IMR-90 (cell line): ENCODE measurements around the gene ARHGAP8. TPM values are rescaled to one million over a fixed set of nuclear protein-coding genes. Genes with fewer than 3 reads are reported as not detected.

Experiments used
- ATAC-seq: fragments of 200-7000 bp; cut with Tn5 transposase; 2 replicates; pipeline ENCODE4 v1.9.1; 2020; ENCODE audit warnings: low read depth, mild to moderate bottlenecking, moderate library complexity
- BruUV-seq: library from RNA; stranded (reverse); fragments of 400-500 nt; replicated peaks from 2 replicates; lab custom pipeline; 2021; lab: Mats Ljungman, UMichigan
- CTCF ChIA-PET: fragments of 300-600 bp; formaldehyde crosslinking; extraction: SDS; loops from one replicate; lab custom pipeline; 2021; ENCODE audit warnings: antibody characterized with exemption; lab: Yijun Ruan, JAX
- POLR2A ChIA-PET: fragments of 300-600 bp; sonication (Branson Sonifier 250); formaldehyde crosslinking; loops from one replicate; lab custom pipeline; 2022; ENCODE audit warnings: antibody characterized with exemption; ENCODE audit not compliant: unreplicated experiment; lab: Charles Lee
- DNase-seq: peaks from one replicate; pipeline ENCODE4 v3.0.0; 2013
- H2AFZ ChIP-seq: replicated peaks from 2 replicates; pipeline ENCODE3; 2013; ENCODE audit warnings: low read length, mild to moderate bottlenecking; ENCODE audit not compliant: poor library complexity
- H2AK5ac ChIP-seq: 2 replicates; pipeline ENCODE4 v1.6.1; 2013; ENCODE audit warnings: low read depth, low read length, inconsistent platforms
- H2AK9ac ChIP-seq: replicated peaks from 2 replicates; pipeline ENCODE3; 2013; ENCODE audit warnings: mild to moderate bottlenecking, low read depth, low read length, moderate library complexity; ENCODE audit not compliant: poor library complexity
- H2BK120ac ChIP-seq: 2 replicates; pipeline ENCODE4 v1.6.1; 2013; ENCODE audit warnings: low read depth, low read length, inconsistent platforms
- H2BK15ac ChIP-seq: 3 replicates; pipeline ENCODE4 v1.6.1; 2013; ENCODE audit warnings: low read depth, low read length, inconsistent platforms
- H2BK20ac ChIP-seq: 2 replicates; pipeline ENCODE4 v1.6.1; 2013; ENCODE audit warnings: low read depth, mild to moderate bottlenecking, inconsistent platforms, low read length, moderate library complexity
- H2BK5ac ChIP-seq: 2 replicates; pipeline ENCODE4 v1.6.1; 2013; ENCODE audit warnings: mild to moderate bottlenecking, low read depth, low read length, inconsistent platforms; ENCODE audit not compliant: poor library complexity, severe bottlenecking
- H3K14ac ChIP-seq: replicated peaks from 2 replicates; pipeline ENCODE4 v1.6.1; 2013; ENCODE audit warnings: low read depth, low read length, inconsistent platforms
- H3K18ac ChIP-seq: 2 replicates; pipeline ENCODE4 v1.6.1; 2013; ENCODE audit warnings: low read depth, low read length, control low read depth
- H3K23ac ChIP-seq: 2 replicates; pipeline ENCODE4 v1.6.1; 2013; ENCODE audit warnings: low read depth, low read length, inconsistent platforms
- H3K27ac ChIP-seq: 2 replicates; pipeline ENCODE4 v1.5.1; 2013; ENCODE audit warnings: mild to moderate bottlenecking, control low read depth, low read length; ENCODE audit not compliant: insufficient read depth
- H3K27me3 ChIP-seq: 2 replicates; pipeline ENCODE4 v1.6.1; 2013; ENCODE audit warnings: low read length; ENCODE audit not compliant: control insufficient read depth, insufficient read depth
- H3K36me3 ChIP-seq: 2 replicates; pipeline ENCODE4 v1.6.1; 2013; ENCODE audit warnings: low read length, mixed read lengths; ENCODE audit not compliant: control insufficient read depth, insufficient read depth
- H3K4ac ChIP-seq: 2 replicates; pipeline ENCODE4 v1.6.1; 2013; ENCODE audit warnings: low read depth, low read length, inconsistent platforms
- H3K4me1 ChIP-seq: 2 replicates; pipeline ENCODE4 v1.6.1; 2013; ENCODE audit warnings: low read length, mixed read lengths; ENCODE audit not compliant: control insufficient read depth, insufficient read depth
- H3K4me2 ChIP-seq: 2 replicates; pipeline ENCODE4 v1.6.1; 2013; ENCODE audit warnings: low read depth, mild to moderate bottlenecking, control low read depth, low read length, moderate library complexity
- H3K4me3 ChIP-seq: 2 replicates; pipeline ENCODE4 v1.5.1; 2013; ENCODE audit warnings: low read depth, mild to moderate bottlenecking, control low read depth, low read length, moderate library complexity; ENCODE audit not compliant: insufficient read depth
- H3K56ac ChIP-seq: 2 replicates; pipeline ENCODE4 v1.6.1; 2013; ENCODE audit warnings: low read length, inconsistent platforms; ENCODE audit not compliant: insufficient read depth; ENCODE audit errors: extremely low read depth
- H3K79me1 ChIP-seq, 2 experiments: 2 replicates each; pipeline ENCODE4 v1.6.1; 2013; ENCODE audit warnings: low read length in 2 of 2, inconsistent platforms in 1 of 2, low read depth in 1 of 2
- H3K9ac ChIP-seq: 2 replicates; pipeline ENCODE4 v1.6.1; 2013; ENCODE audit warnings: low read depth, low read length, control low read depth
- H3K9me1 ChIP-seq: 2 replicates; pipeline ENCODE4 v1.6.1; 2013; ENCODE audit warnings: low read length, inconsistent platforms; ENCODE audit not compliant: insufficient read depth
- H3K9me3 ChIP-seq: 2 replicates; pipeline ENCODE4 v1.6.1; 2013; ENCODE audit warnings: low read length; ENCODE audit not compliant: control insufficient read depth, insufficient read depth
- H4K20me1 ChIP-seq: 2 replicates; pipeline ENCODE4 v1.6.1; 2013; ENCODE audit warnings: low read length, inconsistent platforms; ENCODE audit not compliant: insufficient read depth
- H4K5ac ChIP-seq: 2 replicates; pipeline ENCODE4 v1.6.1; 2013; ENCODE audit warnings: mild to moderate bottlenecking, low read depth, low read length, control low read depth
- H4K8ac ChIP-seq, 2 experiments: 2 replicates each; pipeline ENCODE4 v1.6.1; 2013; ENCODE audit warnings: low read depth in 2 of 2, low read length in 2 of 2, control low read depth in 1 of 2, inconsistent platforms in 1 of 2
- H4K91ac ChIP-seq: 2 replicates; pipeline ENCODE4 v1.6.1; 2013; ENCODE audit warnings: low read depth, low read length, inconsistent platforms; ENCODE audit not compliant: insufficient read depth
- SMC3 ChIP-seq: fragments of 150-350 bp; IDR thresholded peaks from 2 replicates; pipeline ENCODE4 v1.6.1; 2016; ENCODE audit warnings: low read depth, mild to moderate bottlenecking, antibody characterized with exemption, low read length, moderate library complexity
- WGBS, 2 experiments: methylation state at CpG; one replicate each; pipeline versions ENCODE4 v1.1.5 to v1.1.7; 2013; ENCODE audit warnings: missing lambda C conversion rate in 2 of 2; ENCODE audit not compliant: insufficient read length in 1 of 2; ENCODE audit errors: extremely low coverage in 2 of 2; 5-methylcytosine and 5-hydroxymethylcytosine counted together
- dilution Hi-C: fragments of 300-500 bp; cut with HindIII; formaldehyde crosslinking; loops from one replicate; pipeline ENCODE4 v1.14.3; 2018; ENCODE audit warnings: low sequenced_read_pairs; ENCODE audit not compliant: unreplicated experiment
- in situ Hi-C: fragments of 300-500 bp; cut with MboI; formaldehyde crosslinking; loops from 3 replicates; pipeline ENCODE4 v1.14.3; 2019; ENCODE audit warnings: low sequenced_read_pairs, inconsistent platforms, mixed read lengths
- intact Hi-C: fragments of 100-400 bp; cut with micrococcal nuclease; formaldehyde crosslinking; loops from 2 replicates; pipeline ENCODE4 v1.10.0; 2022
- polyA plus RNA-seq, 3 experiments: library from polyadenylated mRNA; depleted of rRNA; stranded (reverse); fragments of >200 nt; gene quantifications; 2 replicates each; pipeline ENCODE4 v1.2.3, GENCODE V29; 2012; ENCODE audit warnings: low replicate concordance in 1 of 3
- total RNA-seq: library from RNA; depleted of rRNA; stranded (reverse); fragments of >200 nt; gene quantifications from 2 replicates; pipeline ENCODE4 v1.2.3, GENCODE V29; 2012
- TF ChIP-seq, protein P1 (sequence below): fragments of 150-350 bp; IDR thresholded peaks from 2 replicates; pipeline ENCODE4 v1.6.1; 2017; ENCODE audit warnings: mild to moderate bottlenecking, antibody characterized with exemption, low read length, low read depth

Gene ARHGAP8
- total and polyA plus RNA-seq, 2 of the 4 experiments (the other 2 are of a cell fraction), result 0.18 to 0.21 TPM

GRCh38 chr22:44738347-44738715 is 14.0 kb upstream of the ARHGAP8 start:
- H2BK20ac ChIP-seq, result no peak overlapping the region
- H3K4ac ChIP-seq, result peak overlapping the region; percentile 2; the same call in 1 of the 2 replicates
- no peak overlapping the region for H2BK15ac ChIP-seq
- H3K4me2 ChIP-seq, result no peak overlapping the region
- H3K4me3 ChIP-seq, result no peak overlapping the region
- CTCF ChIA-PET, result no interaction called here
- H3K9me1 ChIP-seq, result peaks cover 12% of the 10 kb centered on the region
- POLR2A ChIA-PET, result no interaction called here
- H3K36me3 ChIP-seq, result no peaks in the 10 kb centered on the region
- in situ Hi-C loops (loop anchor here (5.0 kb wide), 1 partner anchor 41 kb away; no protein-coding TSS in a partner anchor), intact Hi-C loops (no loop called here), dilution Hi-C loops (no loop called here)
- no peak overlapping the region for H2BK5ac ChIP-seq
- H4K8ac ChIP-seq, result no peak overlapping the region
- BruUV-seq, result no TSS peak
- H4K5ac ChIP-seq, result no peak overlapping the region
- H3K56ac ChIP-seq, result no peak overlapping the region
- no peak overlapping the region for H2BK120ac ChIP-seq
- ATAC-seq (no peak), DNase-seq (peak; percentile 17)
- H4K91ac ChIP-seq, result no peak overlapping the region
- H3K23ac ChIP-seq, result no peak overlapping the region
- no peak for TF ChIP-seq SMC3
- TF ChIP-seq, protein P1, sequence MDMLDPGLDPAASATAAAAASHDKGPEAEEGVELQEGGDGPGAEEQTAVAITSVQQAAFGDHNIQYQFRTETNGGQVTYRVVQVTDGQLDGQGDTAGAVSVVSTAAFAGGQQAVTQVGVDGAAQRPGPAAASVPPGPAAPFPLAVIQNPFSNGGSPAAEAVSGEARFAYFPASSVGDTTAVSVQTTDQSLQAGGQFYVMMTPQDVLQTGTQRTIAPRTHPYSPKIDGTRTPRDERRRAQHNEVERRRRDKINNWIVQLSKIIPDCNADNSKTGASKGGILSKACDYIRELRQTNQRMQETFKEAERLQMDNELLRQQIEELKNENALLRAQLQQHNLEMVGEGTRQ, result peak; percentile 41; the same call in 1 of the 2 replicates
- H3K4me1 ChIP-seq, result peaks cover 26% of the 10 kb centered on the region
- H3K9me3 ChIP-seq, result no peaks in the 10 kb centered on the region
- no peak overlapping the region for H3K9ac ChIP-seq
- H3K27ac ChIP-seq, result no peak overlapping the region
- no peaks in the 10 kb centered on the region for H3K27me3 ChIP-seq
- H3K79me1 ChIP-seq, result no peaks in the 10 kb centered on the region
- H4K20me1 ChIP-seq, result peaks cover 3% of the 10 kb centered on the region
- no peak overlapping the region for H3K14ac ChIP-seq
- no peak overlapping the region for H3K18ac ChIP-seq
- peak overlapping the region; percentile 7; the same call in 1 of the 2 replicates for H2AK5ac ChIP-seq
- H2AK9ac ChIP-seq, result no peak overlapping the region
- WGBS, 2 experiments, result no CpG with 5 or more reads among the region's 14 CpGs
- H2AFZ ChIP-seq, result no peak overlapping the region
